Esophagus muscularis mucosa (tissue), 4 donors: ENCODE measurements around the gene LRRC8E. TPM values are rescaled to one million over a fixed set of nuclear protein-coding genes. Genes with fewer than 3 reads are reported as not detected.

ENCODE experiments used
- DNase-seq: peaks from one replicate; pipeline ENCODE4 v3.0.0-alpha.2; 2017; ENCODE audit errors: extremely low spot score
- H3K27ac ChIP-seq, 4 donors: fragments of 200-600 bp; sonication (generic); replicated peaks in 1 of 4; 1 replicate in 3 of 4; 2 replicates in 1 of 4; pipeline ENCODE4 v1.5.1; 2016 to 2019; ENCODE audit warnings: mild to moderate bottlenecking in 1 of 4
- H3K27me3 ChIP-seq, 4 donors: fragments of 200-600 bp; sonication (generic); one replicate each; pipeline versions ENCODE4 v1.5.1 to v1.6.0; 2016 to 2019
- H3K36me3 ChIP-seq, 4 donors: fragments of 200-600 bp; sonication (generic); one replicate each; pipeline ENCODE4 v1.5.1; 2016 to 2019
- H3K4me1 ChIP-seq, 4 donors: fragments of 200-600 bp; sonication (generic); one replicate each; pipeline ENCODE4 v1.5.1; 2016 to 2019
- H3K4me3 ChIP-seq, 4 donors: fragments of 200-600 bp; sonication (generic); 1 replicate in 2 of 4; 2 replicates in 2 of 4; pipeline ENCODE4 v1.5.1; 2016 to 2019; ENCODE audit warnings: mild to moderate bottlenecking in 4 of 4, moderate library complexity in 1 of 4
- H3K9me3 ChIP-seq, 4 donors: fragments of 200-600 bp; sonication (generic); 1 replicate in 3 of 4; 2 replicates in 1 of 4; pipeline ENCODE4 v1.5.1; 2016 to 2019
- EP300 ChIP-seq: sonication (generic); formaldehyde crosslinking; IDR thresholded peaks from one replicate; pipeline ENCODE4 v1.6.1; 2017; ENCODE audit warnings: antibody characterized with exemption
- POLR2A ChIP-seq: fragments of 450-650 bp; IDR thresholded peaks from one replicate; pipeline ENCODE4 v1.6.1; 2017; ENCODE audit warnings: antibody characterized with exemption, moderate library complexity, mild to moderate bottlenecking, low read depth
- POLR2AphosphoS5 ChIP-seq, 2 donors: sonication (generic); formaldehyde crosslinking; IDR thresholded peaks; one replicate each; pipeline ENCODE4 v1.6.1; 2017; ENCODE audit warnings: antibody characterized with exemption in 2 of 2
- WGBS: methylation state at CpG from one replicate; pipeline ENCODE4 v1.1.5; 2018; 5-methylcytosine and 5-hydroxymethylcytosine counted together
- intact Hi-C: fragments of 100-400 bp; cut with DNase I; formaldehyde crosslinking; loops from one replicate; pipeline ENCODE4 v1.15.1; 2023
- total RNA-seq, 4 donors: library from RNA; depleted of rRNA; stranded (reverse); fragments of >200 nt; gene quantifications; one replicate each; pipeline versions ENCODE4 v1.1.0 to v1.2.1, GENCODE V29; 2016
- TF ChIP-seq, protein P1 (sequence below), 3 experiments: fragments of 200-600 bp in 2 of 3; fragments of 450-650 bp in 1 of 3; sonication (generic) in 2 of 3; IDR thresholded peaks; one replicate each; pipeline ENCODE4 v1.5.1; 2017 to 2019; ENCODE audit warnings: antibody characterized with exemption in 3 of 3, mild to moderate bottlenecking in 2 of 3, moderate library complexity in 1 of 3

Gene LRRC8E
- total RNA-seq, 4 donors from 2014 or later, result 0.33 to 1.0 (median 0.46) TPM; not detected in 1

DNA sequence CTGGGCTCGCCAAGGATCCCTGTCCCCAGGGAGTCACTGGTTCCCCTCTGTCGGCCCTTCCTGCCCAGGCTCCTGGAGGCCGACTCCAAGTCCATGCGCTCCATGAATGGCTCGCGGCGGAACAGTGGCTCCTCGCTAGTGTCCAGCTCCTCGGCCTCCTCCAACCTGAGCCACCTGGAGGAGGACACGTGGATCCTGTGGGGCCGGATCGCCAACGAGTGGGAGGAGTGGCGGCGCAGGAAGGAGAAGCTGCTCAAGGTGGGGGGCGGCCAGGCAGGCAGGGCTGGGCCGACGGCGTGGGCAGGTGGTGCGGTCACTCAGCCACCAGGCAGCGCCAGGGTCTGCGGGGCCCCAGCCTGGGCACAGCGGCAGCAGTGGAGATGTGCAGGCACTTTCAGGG is 40.6 kb upstream of the LRRC8E start:
- intact Hi-C loops, result no loop called here
- 89% methylated on average over 18 of the region's 23 CpGs for WGBS

DNA sequence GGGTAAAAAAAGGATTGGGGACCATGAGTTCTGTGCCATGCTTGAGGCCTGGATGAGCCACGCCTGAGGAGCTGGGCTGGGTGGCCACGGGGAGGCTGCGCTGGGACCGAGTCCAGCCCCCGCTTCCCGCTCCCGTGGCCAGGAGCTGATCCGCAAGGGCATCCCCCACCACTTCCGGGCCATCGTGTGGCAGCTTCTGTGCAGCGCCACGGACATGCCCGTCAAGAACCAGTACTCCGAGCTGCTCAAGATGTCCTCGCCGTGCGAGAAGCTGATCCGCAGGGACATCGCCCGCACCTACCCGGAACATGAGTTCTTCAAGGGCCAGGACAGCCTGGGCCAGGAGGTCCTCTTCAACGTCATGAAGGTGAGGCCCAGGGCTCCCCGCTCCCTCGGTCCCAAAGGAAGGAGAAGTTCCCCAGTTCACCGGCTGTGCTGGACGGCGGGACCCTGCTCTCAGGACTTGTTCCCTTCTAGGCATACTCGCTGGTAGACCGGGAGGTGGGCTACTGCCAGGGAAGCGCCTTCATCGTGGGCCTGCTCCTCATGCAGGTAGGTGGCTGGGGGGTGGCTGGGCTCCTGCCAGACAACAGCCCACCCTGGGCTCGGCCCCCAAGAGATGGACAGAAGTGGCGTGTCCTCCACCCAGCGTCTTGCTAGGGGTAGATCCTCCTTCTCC is 39.4 kb upstream of the LRRC8E start:
- intact Hi-C loops, result no loop called here
- Histone ChIP-seq H3K36me3 (peaks cover 0 to 16% (median 6%) of the 10 kb centered on the region in 4 donors), H3K27ac (no peak overlapping the region), H3K9me3 (no peaks in the 10 kb centered on the region), H3K4me3 (no peak overlapping the region), H3K4me1 (peaks cover 8 to 11% (median 9%) of the 10 kb centered on the region in 4 donors), H3K27me3 (no peaks in the 10 kb centered on the region)
- TF ChIP-seq POLR2AphosphoS5 (IDR thresholded peaks at IDR 0.05), result no peak
- TF ChIP-seq POLR2A, result no peak
- TF ChIP-seq, protein P1, sequence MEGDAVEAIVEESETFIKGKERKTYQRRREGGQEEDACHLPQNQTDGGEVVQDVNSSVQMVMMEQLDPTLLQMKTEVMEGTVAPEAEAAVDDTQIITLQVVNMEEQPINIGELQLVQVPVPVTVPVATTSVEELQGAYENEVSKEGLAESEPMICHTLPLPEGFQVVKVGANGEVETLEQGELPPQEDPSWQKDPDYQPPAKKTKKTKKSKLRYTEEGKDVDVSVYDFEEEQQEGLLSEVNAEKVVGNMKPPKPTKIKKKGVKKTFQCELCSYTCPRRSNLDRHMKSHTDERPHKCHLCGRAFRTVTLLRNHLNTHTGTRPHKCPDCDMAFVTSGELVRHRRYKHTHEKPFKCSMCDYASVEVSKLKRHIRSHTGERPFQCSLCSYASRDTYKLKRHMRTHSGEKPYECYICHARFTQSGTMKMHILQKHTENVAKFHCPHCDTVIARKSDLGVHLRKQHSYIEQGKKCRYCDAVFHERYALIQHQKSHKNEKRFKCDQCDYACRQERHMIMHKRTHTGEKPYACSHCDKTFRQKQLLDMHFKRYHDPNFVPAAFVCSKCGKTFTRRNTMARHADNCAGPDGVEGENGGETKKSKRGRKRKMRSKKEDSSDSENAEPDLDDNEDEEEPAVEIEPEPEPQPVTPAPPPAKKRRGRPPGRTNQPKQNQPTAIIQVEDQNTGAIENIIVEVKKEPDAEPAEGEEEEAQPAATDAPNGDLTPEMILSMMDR (IDR thresholded peaks at IDR 0.05), result no peak
- TF ChIP-seq EP300, result no peak
- 88% methylated on average over 8 of the region's 34 CpGs for WGBS
- DNase-seq, result no peak

More for the DNA sequence above, 40.6 kb upstream of the LRRC8E start:
- H3K9me3 ChIP-seq, result no peaks in the 10 kb centered on the region
- H3K27ac ChIP-seq, result no peak overlapping the region
- H3K36me3 ChIP-seq, result peaks cover 0 to 16% (median 6%) of the 10 kb centered on the region in 4 donors
- no peak overlapping the region for H3K4me3 ChIP-seq
- TF ChIP-seq POLR2A (no peak), POLR2AphosphoS5 (IDR thresholded peaks at IDR 0.05) (no peak), EP300 (no peak)
- TF ChIP-seq, protein P1 (IDR thresholded peaks at IDR 0.05), result no peak
- H3K27me3 ChIP-seq, result no peaks in the 10 kb centered on the region
- H3K4me1 ChIP-seq, result peaks cover 0 to 7% (median 0%) of the 10 kb centered on the region in 4 donors
- no peak for DNase-seq

DNA sequence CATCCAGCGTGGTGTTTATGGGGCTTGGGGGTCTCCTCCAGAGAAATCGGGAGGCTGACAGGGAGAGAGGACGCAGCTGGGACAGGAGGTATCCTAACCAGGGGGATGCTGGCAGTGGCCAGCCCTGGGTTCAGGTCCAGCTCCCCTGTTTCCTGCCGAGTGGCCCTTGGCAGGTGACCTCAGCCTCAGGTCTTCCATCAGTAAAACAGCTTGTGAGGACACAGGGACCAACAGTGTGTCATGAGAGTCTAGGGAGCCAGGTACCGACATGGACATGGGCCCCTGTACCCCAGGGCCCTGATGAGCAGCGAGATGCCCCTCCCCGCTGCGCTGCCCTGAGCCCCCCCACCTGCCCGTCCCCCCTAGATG is 38.7 kb upstream of the LRRC8E start:
- no peak for DNase-seq
- peaks cover 8 to 11% (median 9%) of the 10 kb centered on the region in 4 donors for H3K4me1 ChIP-seq
- no peak overlapping the region for H3K4me3 ChIP-seq
- TF ChIP-seq, protein P1 (IDR thresholded peaks at IDR 0.05), result no peak
- TF ChIP-seq POLR2A (no peak), EP300 (no peak), POLR2AphosphoS5 (IDR thresholded peaks at IDR 0.05) (no peak)
- H3K36me3 ChIP-seq, result peaks cover 0 to 16% (median 6%) of the 10 kb centered on the region in 4 donors
- WGBS, result 94% methylated on average over 7 of the region's 9 CpGs
- no peaks in the 10 kb centered on the region for H3K9me3 ChIP-seq
- no peak overlapping the region for H3K27ac ChIP-seq
- intact Hi-C loops, result no loop called here
- peaks cover 0 to 3% (median 0%) of the 10 kb centered on the region in 4 donors for H3K27me3 ChIP-seq

DNA sequence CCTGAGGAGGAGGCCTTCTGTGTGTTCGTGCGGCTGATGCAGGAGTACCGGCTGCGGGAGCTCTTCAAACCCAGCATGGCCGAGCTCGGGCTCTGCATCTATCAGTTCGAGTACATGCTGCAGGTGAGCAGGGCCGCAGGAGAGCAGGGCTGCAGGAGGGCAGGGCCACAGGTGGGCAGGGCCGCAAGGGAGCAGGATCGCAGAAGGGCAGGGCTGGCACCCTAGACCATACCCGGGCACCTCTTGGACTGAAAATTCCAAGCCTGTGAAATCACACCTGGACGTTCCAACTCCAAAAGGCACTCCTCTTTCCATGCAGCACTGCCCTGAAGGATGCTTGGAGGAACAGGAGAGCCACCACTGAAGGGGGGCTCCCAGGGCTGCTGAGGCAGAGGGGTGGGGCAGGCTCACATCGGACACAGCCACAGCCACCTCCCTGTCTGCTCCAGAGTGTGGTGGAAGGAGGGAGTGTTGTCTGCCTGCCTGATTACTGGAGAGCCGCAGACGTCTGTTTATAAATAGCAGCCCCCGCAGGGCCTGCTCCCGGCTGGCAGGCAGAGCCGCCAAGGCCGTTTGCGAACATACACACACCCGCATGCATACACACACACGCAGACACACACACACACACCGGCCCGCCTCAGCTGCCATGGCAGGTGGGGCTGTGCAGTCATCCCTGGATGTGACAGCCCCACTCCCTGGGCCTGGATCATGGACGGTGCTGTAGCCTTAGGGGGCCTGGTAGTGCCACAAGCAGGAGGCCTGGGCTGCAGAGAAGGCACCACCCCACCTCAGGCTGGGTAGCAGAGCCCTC is 38.1 kb upstream of the LRRC8E start:
- TF ChIP-seq POLR2A, result no peak
- no peak for TF ChIP-seq POLR2AphosphoS5 (IDR thresholded peaks at IDR 0.05)
- TF ChIP-seq, protein P1 (IDR thresholded peaks at IDR 0.05), result no peak
- TF ChIP-seq EP300, result no peak
- no peak overlapping the region for H3K4me3 ChIP-seq
- H3K36me3 ChIP-seq, result peaks cover 0 to 16% (median 6%) of the 10 kb centered on the region in 4 donors
- H3K27me3 ChIP-seq, result peaks cover 0 to 9% (median 0%) of the 10 kb centered on the region in 4 donors
- intact Hi-C loops, result no loop called here
- no peak for DNase-seq
- H3K9me3 ChIP-seq, result no peaks in the 10 kb centered on the region
- peaks cover 8 to 11% (median 9%) of the 10 kb centered on the region in 4 donors for H3K4me1 ChIP-seq
- no peak overlapping the region for H3K27ac ChIP-seq
- WGBS, result 79% methylated on average over 13 of the region's 25 CpGs
